ENCODE data around the gene LRCH1.

Gene LRCH1

DNA sequence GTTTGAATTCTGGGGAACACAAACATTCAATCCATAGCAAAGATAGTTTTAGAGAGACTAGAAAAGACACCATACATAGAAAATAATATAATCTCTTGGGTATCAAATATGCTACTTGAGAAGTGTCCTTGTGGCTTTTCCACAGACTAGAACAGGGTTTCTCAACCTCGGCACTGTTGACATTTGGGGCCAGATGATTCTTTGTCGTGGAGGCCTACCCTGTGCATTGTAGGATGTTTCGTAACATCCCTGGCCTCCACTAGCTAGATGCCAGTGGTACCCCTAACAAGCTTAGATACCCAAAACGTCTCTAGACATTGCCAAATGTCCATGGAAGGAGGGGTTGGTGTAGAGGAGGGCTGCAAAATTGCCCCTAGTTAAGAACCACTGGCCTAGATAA, 246.2 kb downstream of the LRCH1 start:
- DNase-seq (ENCODE audit: low spot score), result no peak

DNA sequence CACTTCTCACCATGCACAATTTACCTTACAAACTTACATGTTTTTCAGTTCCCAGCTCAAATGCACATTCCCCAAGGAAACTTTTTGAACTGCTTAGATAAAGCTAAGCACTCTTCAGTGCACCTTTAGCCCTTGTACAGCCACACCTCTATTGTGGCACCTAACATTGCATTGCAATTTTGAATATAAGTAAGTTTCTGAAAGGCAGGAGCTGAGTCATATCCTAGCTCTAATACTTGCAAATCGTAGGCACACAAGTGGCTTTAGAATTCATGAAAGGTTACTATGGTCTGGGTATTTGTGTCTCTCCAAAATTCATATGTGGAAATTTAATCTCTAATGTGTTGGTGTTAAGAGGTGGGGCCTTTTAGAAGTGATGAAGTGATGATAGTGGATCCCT, 248.9 kb downstream of the LRCH1 start:
- DNase-seq (ENCODE audit: low spot score), result no peak

Measured in putamen (tissue), 1 donor.